SH-SY5Y (cell line): Measurements from ENCODE around the gene DAP.

Source experiments
- GATA2 ChIP-seq: IDR thresholded peaks from 2 replicates; pipeline ENCODE4 v1.6.1; 2011; ENCODE audit warnings: mild to moderate bottlenecking, low read depth, low read length
- GATA3 ChIP-seq: IDR thresholded peaks from 2 replicates; pipeline ENCODE4 v1.6.1; 2011; ENCODE audit warnings: low read depth, mild to moderate bottlenecking, low read length, moderate library complexity

- no peak for TF ChIP-seq GATA3
- no peak for TF ChIP-seq GATA2
Measured at GRCh38 chr5:10658265-10658664, 102.8 kb downstream of the DAP start.
